Measurements from ENCODE around the gene STC2.

The STC2 gene

DNA sequence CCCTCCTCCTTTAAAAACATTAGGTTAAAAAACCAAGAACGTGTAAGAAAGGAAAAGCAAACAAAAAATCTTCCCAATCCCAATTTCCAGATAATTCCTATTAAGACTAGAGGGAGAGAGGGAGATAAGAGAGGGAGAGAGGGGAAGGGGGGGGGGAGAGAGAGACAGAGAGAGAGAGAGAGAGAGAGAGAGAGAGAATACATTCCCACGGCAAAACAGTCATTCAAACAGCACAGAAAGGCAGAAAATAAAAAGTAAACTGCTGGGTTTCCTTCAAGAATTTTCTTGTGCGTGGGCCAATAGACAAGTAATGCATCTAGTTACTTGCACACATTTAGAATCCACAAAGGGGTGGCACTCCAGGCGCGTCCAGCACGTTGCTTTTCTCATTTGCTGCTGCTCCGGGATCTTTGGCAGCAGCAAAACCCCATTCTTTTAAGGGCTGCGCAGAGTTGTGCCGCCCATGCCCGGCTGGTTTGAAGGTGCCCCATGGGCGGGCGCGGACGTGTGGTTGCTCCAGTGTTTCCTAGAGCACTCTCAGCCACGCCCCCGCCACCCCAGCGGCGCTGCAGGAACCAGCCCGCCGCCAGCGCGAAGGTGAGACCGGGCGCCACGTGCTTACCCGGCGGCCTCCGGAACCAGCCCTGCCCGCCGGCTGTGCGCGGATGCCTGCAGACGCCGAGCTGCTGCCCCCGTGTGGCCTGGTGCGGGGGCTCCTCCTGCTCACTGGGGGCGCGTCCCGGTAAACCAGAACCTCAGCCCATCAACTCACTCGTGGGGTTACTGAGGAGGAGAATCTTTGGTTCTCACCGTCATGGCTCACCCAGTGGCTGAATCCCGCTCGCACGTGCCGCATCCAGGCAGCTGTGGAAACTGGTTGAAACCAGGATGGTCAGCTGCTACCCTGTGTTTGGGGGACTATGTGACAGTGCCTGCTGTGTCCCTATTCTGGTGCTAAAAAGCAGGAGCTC lies 44.6 kb downstream of the STC2 start:
- H3K27me3 Mint-ChIP-seq: peaks cover 75% of the 10 kb centered on the region
- H3K4me3 Mint-ChIP-seq: no peak overlapping the region
- H3K9me3 Mint-ChIP-seq: no peaks in the 10 kb centered on the region
- H3K4me1 Mint-ChIP-seq (ENCODE audit: low read depth): peaks cover 16% of the 10 kb centered on the region
- no peaks in the 10 kb centered on the region for H3K36me3 Mint-ChIP-seq (ENCODE audit: low read depth)
- DNase-seq: peak; percentile 83
- no peak overlapping the region for H3K27ac Mint-ChIP-seq

DNA sequence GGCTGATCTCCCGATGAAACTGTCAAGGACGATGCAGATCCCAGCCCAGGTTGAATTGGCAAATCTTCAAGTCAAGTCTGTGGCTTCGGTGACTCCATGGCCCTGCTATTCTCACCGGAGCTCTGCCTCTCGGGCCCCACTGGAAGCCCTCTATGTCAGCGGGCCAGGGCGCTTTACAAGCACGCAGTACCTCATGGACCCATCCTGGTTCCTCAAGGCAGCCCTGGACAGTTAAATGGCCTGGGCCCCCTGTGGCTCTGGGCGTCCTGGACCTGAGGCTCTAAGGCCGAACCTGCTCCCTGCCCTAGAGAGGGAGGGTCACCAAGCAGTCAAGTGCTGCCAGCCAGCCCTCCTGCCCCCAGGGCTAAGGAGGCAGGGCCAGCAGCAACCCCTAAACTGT lies 45.3 kb downstream of the STC2 start:
- DNase-seq: no peak
- no peaks in the 10 kb centered on the region for H3K36me3 Mint-ChIP-seq (ENCODE audit: low read depth)
- no peak overlapping the region for H3K27ac Mint-ChIP-seq
- peaks cover 12% of the 10 kb centered on the region for H3K4me1 Mint-ChIP-seq (ENCODE audit: low read depth)
- H3K4me3 Mint-ChIP-seq: no peak overlapping the region
- no peaks in the 10 kb centered on the region for H3K9me3 Mint-ChIP-seq
- peaks cover 68% of the 10 kb centered on the region for H3K27me3 Mint-ChIP-seq

DNA sequence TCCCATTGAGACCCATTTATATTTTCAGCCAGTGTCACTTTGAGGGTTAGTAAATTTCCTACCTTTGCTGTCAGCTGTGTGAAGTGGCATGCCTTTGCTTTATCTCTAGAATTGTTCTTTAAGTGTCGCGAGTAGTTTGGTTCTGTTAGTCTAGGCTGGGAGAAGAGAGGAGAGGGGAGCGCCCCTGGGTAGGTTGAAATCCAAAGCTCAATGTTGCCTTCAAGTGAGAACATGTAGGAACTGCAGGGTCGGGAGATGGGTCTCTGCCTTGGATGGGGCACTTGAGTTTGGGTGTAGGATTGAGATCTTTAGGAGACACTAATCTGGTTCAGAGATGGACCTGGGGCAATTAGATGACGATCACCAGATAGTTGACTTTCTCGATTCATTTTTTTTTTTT lies 46.3 kb downstream of the STC2 start:
- Mint-ChIP-seq H3K9me3 (no peaks in the 10 kb centered on the region), H3K4me3 (no peak overlapping the region), H3K36me3 (ENCODE audit: low read depth) (no peaks in the 10 kb centered on the region), H3K27me3 (peaks cover 67% of the 10 kb centered on the region), H3K27ac (no peak overlapping the region), H3K4me1 (ENCODE audit: low read depth) (peaks cover 11% of the 10 kb centered on the region)
- no peak for DNase-seq

DNA sequence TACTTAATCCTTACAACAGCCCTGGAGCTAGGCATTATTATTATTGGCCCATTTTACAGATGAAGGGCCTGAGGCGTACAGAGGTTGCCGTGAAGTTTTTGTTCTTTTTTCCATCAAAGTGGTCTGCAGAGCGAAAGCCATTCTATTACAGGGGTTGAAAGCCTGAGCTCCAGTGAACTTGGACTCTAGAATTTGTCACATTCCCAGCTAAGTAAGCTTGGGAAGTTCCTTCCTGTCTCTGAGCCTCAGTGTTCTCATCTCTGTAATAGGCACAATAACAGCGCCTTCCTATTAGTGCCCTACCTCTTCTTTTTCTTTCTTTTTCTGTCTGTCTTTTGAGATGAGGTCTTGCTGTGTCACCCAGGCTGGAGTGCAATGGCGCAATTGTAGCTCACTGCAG lies 49.0 kb downstream of the STC2 start:
- H3K9me3 Mint-ChIP-seq: no peaks in the 10 kb centered on the region
- no peak overlapping the region for H3K27ac Mint-ChIP-seq
- H3K27me3 Mint-ChIP-seq: peaks cover 57% of the 10 kb centered on the region
- H3K36me3 Mint-ChIP-seq (ENCODE audit: low read depth): no peaks in the 10 kb centered on the region
- no peak for DNase-seq
- no peak overlapping the region for H3K4me3 Mint-ChIP-seq
- peaks cover 9% of the 10 kb centered on the region for H3K4me1 Mint-ChIP-seq (ENCODE audit: low read depth)

DNA sequence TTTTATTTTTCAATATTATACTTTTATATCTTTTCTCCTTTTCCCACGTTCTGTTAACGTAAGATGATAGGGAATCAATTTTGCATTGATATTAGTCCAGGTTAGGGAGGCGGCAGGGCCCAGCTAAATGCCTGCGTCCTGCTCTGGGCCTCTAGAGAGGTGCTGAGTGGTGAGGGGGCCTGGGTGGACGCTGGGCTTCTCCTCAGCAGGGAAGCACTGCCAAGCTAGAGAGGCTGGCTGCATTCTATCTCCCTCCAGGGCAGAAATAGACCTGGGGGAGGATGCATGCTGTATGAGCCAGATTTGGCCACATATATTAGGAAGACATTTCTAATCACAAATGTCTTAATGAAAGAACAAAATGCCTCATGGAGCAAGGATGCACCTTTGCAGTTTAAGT lies 49.6 kb downstream of the STC2 start:
- no peaks in the 10 kb centered on the region for H3K36me3 Mint-ChIP-seq (ENCODE audit: low read depth)
- no peaks in the 10 kb centered on the region for H3K9me3 Mint-ChIP-seq
- H3K27ac Mint-ChIP-seq: no peak overlapping the region
- peaks cover 6% of the 10 kb centered on the region for H3K4me1 Mint-ChIP-seq (ENCODE audit: low read depth)
- DNase-seq: no peak
- peaks cover 58% of the 10 kb centered on the region for H3K27me3 Mint-ChIP-seq
- no peak overlapping the region for H3K4me3 Mint-ChIP-seq

DNA sequence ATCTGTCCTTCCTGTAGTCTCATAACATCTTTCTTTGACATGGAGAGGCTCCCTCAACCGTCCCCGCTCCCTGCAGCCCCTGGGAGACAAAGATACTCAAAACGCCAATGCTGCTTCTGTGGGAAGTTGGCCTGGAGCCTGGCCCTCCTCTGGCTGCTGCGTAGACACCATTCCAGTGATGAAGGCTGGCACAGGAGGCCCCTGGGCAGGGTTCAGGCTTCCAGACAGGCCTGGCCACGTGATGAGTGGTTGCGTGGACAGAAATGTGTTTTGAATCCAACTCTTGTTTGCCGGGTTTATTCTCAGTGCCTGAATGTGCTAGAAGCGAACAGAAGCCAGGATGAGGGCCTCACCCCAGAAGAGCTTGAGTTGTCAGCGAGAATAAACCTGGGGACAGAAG lies 50.0 kb downstream of the STC2 start:
- H3K4me1 Mint-ChIP-seq (ENCODE audit: low read depth): peaks cover 1% of the 10 kb centered on the region
- H3K9me3 Mint-ChIP-seq: no peaks in the 10 kb centered on the region
- no peaks in the 10 kb centered on the region for H3K36me3 Mint-ChIP-seq (ENCODE audit: low read depth)
- peaks cover 55% of the 10 kb centered on the region for H3K27me3 Mint-ChIP-seq
- H3K4me3 Mint-ChIP-seq: no peak overlapping the region
- H3K27ac Mint-ChIP-seq: no peak overlapping the region
- DNase-seq: no peak

DNA sequence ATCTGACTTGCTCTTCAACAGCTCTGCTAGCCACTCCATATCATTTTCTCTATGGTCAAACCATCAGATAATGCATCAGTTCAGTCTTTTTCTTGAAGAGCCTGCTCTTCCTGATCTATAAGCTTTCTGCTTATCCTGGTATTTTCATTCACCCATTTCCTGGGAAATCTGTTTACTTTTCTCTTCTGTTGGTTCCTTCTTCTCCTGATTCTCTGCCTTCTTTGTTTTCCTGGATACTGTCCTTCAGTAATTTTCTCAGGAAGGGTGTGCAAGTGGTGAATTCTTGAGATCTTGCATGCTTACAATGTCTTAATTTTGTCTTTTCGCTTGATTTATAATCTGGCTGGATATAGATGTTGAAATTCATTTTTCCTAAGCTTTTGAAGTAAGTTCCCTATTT lies 53.4 kb downstream of the STC2 start:
- Mint-ChIP-seq H3K36me3 (ENCODE audit: low read depth) (no peaks in the 10 kb centered on the region), H3K27me3 (peaks cover 48% of the 10 kb centered on the region), H3K9me3 (no peaks in the 10 kb centered on the region), H3K4me1 (ENCODE audit: low read depth) (no peaks in the 10 kb centered on the region), H3K27ac (no peak overlapping the region), H3K4me3 (no peak overlapping the region)
- no peak for DNase-seq

DNA sequence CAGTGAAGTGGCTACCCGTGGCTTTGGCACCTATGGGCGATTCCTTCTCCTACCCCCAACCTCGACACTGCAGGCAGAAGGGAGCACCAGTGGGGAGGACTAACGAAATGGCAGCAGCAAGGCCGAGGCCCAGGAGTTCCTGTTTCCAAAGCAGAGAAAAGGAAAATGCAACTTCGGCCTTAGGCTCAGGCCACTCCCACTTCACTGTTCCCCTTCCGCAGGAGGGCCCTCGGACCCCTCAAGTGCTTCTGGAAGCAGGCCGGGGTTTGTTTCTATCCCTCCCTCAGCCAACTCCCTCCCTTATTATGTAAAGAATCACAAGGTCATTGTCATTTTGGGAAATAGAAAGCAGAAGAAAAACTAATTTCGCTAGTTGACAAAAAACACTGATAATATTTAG lies 56.8 kb downstream of the STC2 start:
- H3K27ac Mint-ChIP-seq: no peak overlapping the region
- peaks cover 49% of the 10 kb centered on the region for H3K27me3 Mint-ChIP-seq
- H3K4me1 Mint-ChIP-seq (ENCODE audit: low read depth): no peaks in the 10 kb centered on the region

DNA sequence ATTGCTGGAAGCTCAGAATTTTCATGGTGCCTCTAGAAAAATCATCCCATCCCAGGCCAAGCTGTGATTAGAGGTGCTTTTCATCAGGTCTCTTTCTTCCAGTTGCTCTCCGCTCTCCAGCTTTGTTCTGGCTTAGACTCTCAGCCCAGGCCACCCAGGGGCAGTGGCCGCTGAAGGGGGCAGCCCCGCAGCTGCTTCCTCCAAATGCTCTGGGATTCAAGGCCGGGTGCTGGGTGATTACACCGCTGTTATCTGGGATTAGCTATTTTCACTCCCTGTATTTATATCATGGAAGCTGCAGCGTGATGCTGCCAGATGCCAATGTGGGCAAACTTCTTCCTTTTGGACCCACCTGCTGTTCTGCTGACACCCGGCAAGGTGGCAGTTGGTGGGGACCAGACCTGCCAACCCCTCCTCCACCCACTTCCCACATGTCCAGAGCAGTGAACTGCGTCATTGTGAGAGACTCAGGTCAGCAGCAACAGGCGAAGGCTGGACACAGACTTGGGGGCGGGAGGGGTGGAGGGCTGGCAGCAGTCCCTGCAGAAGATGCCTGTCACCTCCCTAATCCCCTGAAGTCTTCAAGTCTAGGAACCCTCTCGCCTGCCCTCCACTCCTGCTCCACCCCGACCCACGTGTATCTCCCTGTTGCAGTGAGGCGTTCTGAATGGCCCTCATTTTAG lies 59.3 kb downstream of the STC2 start:
- H3K27ac Mint-ChIP-seq: no peak overlapping the region
- no peaks in the 10 kb centered on the region for H3K36me3 Mint-ChIP-seq (ENCODE audit: low read depth)
- H3K9me3 Mint-ChIP-seq: no peaks in the 10 kb centered on the region
- DNase-seq: no peak
- no peaks in the 10 kb centered on the region for H3K4me1 Mint-ChIP-seq (ENCODE audit: low read depth)
- no peak overlapping the region for H3K4me3 Mint-ChIP-seq
- H3K27me3 Mint-ChIP-seq: peaks cover 54% of the 10 kb centered on the region

More for the DNA sequence above, 56.8 kb downstream of the STC2 start:
- Mint-ChIP-seq H3K36me3 (ENCODE audit: low read depth) (no peaks in the 10 kb centered on the region), H3K9me3 (no peaks in the 10 kb centered on the region), H3K4me3 (no peak overlapping the region)
- no peak for DNase-seq

DNA sequence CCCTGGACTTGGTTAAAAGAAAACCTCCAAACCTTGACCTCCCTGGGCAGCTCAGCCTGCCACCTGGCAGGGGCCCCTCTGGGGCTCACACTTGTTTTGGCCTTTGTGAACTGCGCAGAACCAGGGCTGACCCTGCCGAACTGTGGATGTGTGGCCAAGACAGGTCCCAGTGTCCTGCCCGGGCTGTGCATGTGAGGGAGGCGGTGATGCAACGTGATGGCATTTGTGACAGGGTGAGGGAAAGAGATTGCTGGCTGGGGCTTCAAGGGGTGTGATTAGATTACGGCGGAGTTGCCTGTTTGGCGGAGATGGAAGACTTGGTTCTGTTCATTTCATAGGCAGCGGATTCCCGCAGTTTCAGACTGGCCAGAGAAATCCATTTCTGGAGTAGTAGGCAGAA lies 62.8 kb downstream of the STC2 start:
- Mint-ChIP-seq H3K27ac (no peak overlapping the region), H3K4me1 (ENCODE audit: low read depth) (no peaks in the 10 kb centered on the region), H3K4me3 (no peak overlapping the region), H3K9me3 (no peaks in the 10 kb centered on the region), H3K36me3 (ENCODE audit: low read depth) (no peaks in the 10 kb centered on the region), H3K27me3 (peaks cover 47% of the 10 kb centered on the region)
- DNase-seq: no peak

Measured in activated T-cell treated with anti-CD3 and anti-CD28 coated beads, Interleukin-2, amount 50 U/mL, for 24 hours (primary cell).